GM12875 (cell line): ENCODE measurements around the gene CREBBP.

Experiments
- H3K4me3 ChIP-seq: one replicate; pipeline ENCODE4 v1.5.1; 2011; ENCODE audit warnings: low read depth, low read length, control low read depth
- TF ChIP-seq, protein P1 (sequence below): IDR thresholded peaks from 2 replicates; pipeline ENCODE4 v1.5.1; 2011; ENCODE audit warnings: low read depth, mild to moderate bottlenecking, control low read depth, inconsistent platforms, low read length, moderate library complexity, borderline replicate concordance; ENCODE audit not compliant: insufficient read depth

Gene CREBBP

GRCh38 chr16:3879887-3880564, 487 bp downstream of the CREBBP start:
- TF ChIP-seq, protein P1, sequence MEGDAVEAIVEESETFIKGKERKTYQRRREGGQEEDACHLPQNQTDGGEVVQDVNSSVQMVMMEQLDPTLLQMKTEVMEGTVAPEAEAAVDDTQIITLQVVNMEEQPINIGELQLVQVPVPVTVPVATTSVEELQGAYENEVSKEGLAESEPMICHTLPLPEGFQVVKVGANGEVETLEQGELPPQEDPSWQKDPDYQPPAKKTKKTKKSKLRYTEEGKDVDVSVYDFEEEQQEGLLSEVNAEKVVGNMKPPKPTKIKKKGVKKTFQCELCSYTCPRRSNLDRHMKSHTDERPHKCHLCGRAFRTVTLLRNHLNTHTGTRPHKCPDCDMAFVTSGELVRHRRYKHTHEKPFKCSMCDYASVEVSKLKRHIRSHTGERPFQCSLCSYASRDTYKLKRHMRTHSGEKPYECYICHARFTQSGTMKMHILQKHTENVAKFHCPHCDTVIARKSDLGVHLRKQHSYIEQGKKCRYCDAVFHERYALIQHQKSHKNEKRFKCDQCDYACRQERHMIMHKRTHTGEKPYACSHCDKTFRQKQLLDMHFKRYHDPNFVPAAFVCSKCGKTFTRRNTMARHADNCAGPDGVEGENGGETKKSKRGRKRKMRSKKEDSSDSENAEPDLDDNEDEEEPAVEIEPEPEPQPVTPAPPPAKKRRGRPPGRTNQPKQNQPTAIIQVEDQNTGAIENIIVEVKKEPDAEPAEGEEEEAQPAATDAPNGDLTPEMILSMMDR, result peak; percentile 34; the same call in 1 of the 2 replicates

DNA sequence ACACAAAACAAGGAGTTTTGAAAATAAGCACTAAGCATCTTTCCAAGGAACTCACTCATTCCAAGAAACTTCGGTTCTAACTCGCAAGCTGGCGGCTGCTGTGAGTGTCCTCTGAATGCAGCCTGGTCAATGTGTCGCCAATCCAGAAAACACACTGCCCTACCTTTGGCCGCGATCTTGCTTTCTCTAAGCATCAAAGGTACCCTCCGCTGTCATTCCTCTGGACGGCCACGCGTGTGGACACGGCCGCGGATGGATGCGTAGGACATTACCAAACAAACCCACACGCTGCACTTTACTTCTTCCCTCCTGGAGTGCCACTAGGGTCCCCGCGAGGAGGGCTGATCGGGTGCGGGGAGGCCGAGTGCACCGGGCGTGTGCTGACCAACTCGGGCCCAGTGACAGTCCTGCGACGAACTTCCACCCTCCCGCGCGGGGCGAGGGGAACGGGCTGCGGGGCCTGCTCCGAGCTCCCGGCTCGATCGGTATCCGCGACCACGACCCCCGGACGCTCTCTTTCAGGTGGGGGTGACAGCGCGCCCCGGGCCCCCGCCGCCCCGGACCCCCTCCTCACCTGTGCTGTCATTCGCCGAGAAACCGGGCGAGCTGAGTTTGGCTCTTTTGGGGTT, 1.1 kb downstream of the CREBBP start:
- TF ChIP-seq, protein P1, result no peak
- peak overlapping the region; percentile 79 for H3K4me3 ChIP-seq

More at GRCh38 chr16:3879887-3880564, 487 bp downstream of the CREBBP start:
- peak overlapping the region; percentile 79 for H3K4me3 ChIP-seq

DNA sequence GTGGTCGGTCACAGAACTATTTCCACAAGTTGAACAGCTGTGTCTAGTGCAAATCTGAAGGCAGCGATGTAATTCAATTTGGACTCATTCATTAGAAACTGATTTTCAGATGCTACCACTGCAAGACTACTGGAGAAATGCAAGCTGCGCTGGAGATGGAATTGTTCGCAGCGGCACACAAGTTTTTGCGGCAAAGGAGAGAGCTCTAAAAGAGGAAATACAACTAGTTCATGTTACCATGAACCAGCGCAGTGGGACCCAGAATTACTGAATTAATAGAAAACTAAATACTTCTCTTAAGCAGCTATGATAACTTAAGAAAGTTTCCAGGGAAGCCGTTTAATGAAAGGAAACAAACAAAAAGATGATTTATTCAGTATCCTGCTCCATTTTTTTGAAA, 1.9 kb downstream of the CREBBP start:
- peak overlapping the region; percentile 36 for H3K4me3 ChIP-seq
- TF ChIP-seq, protein P1, result no peak

- H3K4me3 ChIP-seq, result no peak overlapping the region
- TF ChIP-seq, protein P1, result no peak
These were observed 3.8 kb downstream of the CREBBP start for GRCh38 chr16:3876695-3877094.

- TF ChIP-seq, protein P1, result no peak
- H3K4me3 ChIP-seq, result no peak overlapping the region
These were observed 4.4 kb downstream of the CREBBP start for GRCh38 chr16:3876160-3876559.

- TF ChIP-seq, protein P1, result no peak
- no peak overlapping the region for H3K4me3 ChIP-seq
These were observed 5.5 kb downstream of the CREBBP start for GRCh38 chr16:3874794-3875692.
